ENCODE measurements around the gene OLFM3.

Gene OLFM3

GRCh38 chr1:101918277-101918676 lies 78.4 kb downstream of the OLFM3 start:
- TF ChIP-seq CTCF (IDR thresholded peaks at IDR 0.05; ENCODE audit: borderline replicate concordance, control extremely low read depth, extremely low read depth, insufficient read depth, missing control alignments), result no peak
- in situ Hi-C loops (cut with MboI; ENCODE audit: low sequenced_read_pairs, unreplicated experiment), result no loop called here
- DNase-seq (ENCODE audit: low spot score), result no peak

- DNase-seq (ENCODE audit: low spot score), result no peak
- in situ Hi-C loops (cut with MboI; ENCODE audit: low sequenced_read_pairs, unreplicated experiment), result no loop called here
- no peak for TF ChIP-seq CTCF (IDR thresholded peaks at IDR 0.05; ENCODE audit: borderline replicate concordance, control extremely low read depth, extremely low read depth, insufficient read depth, missing control alignments)
These were observed 81.1 kb downstream of the OLFM3 start for GRCh38 chr1:101915597-101915996.

GRCh38 chr1:101914473-101915242 lies 82.1 kb downstream of the OLFM3 start:
- in situ Hi-C loops (cut with MboI; ENCODE audit: low sequenced_read_pairs, unreplicated experiment), result no loop called here
- no peak for TF ChIP-seq CTCF (IDR thresholded peaks at IDR 0.05; ENCODE audit: borderline replicate concordance, control extremely low read depth, extremely low read depth, insufficient read depth, missing control alignments)
- DNase-seq (ENCODE audit: low spot score), result no peak

GRCh38 chr1:101911894-101912293 lies 84.8 kb downstream of the OLFM3 start:
- in situ Hi-C loops (cut with MboI; ENCODE audit: low sequenced_read_pairs, unreplicated experiment), result no loop called here
- no peak for TF ChIP-seq CTCF (IDR thresholded peaks at IDR 0.05; ENCODE audit: borderline replicate concordance, control extremely low read depth, extremely low read depth, insufficient read depth, missing control alignments)
- no peak for DNase-seq (ENCODE audit: low spot score)

- in situ Hi-C loops (cut with MboI; ENCODE audit: low sequenced_read_pairs, unreplicated experiment), result no loop called here
- DNase-seq (ENCODE audit: low spot score), result no peak
- no peak for TF ChIP-seq CTCF (IDR thresholded peaks at IDR 0.05; ENCODE audit: borderline replicate concordance, control extremely low read depth, extremely low read depth, insufficient read depth, missing control alignments)
These were observed 87.7 kb downstream of the OLFM3 start for GRCh38 chr1:101908980-101909379.

GRCh38 chr1:101907264-101907663 lies 89.5 kb downstream of the OLFM3 start:
- no peak for DNase-seq (ENCODE audit: low spot score)
- in situ Hi-C loops (cut with MboI; ENCODE audit: low sequenced_read_pairs, unreplicated experiment), result no loop called here

More at GRCh38 chr1:101907264-101907663, 89.5 kb downstream of the OLFM3 start:
- no peak for TF ChIP-seq CTCF (IDR thresholded peaks at IDR 0.05; ENCODE audit: borderline replicate concordance, control extremely low read depth, extremely low read depth, insufficient read depth, missing control alignments)
